Measurements from ENCODE around the gene TCF7L2.
"Not testable (repeated sequence)": the region's sequence is repeated elsewhere in the genome, so short reads cannot be mapped to it uniquely, and the experiment has no call there.

TCF7L2 gene

DNA sequence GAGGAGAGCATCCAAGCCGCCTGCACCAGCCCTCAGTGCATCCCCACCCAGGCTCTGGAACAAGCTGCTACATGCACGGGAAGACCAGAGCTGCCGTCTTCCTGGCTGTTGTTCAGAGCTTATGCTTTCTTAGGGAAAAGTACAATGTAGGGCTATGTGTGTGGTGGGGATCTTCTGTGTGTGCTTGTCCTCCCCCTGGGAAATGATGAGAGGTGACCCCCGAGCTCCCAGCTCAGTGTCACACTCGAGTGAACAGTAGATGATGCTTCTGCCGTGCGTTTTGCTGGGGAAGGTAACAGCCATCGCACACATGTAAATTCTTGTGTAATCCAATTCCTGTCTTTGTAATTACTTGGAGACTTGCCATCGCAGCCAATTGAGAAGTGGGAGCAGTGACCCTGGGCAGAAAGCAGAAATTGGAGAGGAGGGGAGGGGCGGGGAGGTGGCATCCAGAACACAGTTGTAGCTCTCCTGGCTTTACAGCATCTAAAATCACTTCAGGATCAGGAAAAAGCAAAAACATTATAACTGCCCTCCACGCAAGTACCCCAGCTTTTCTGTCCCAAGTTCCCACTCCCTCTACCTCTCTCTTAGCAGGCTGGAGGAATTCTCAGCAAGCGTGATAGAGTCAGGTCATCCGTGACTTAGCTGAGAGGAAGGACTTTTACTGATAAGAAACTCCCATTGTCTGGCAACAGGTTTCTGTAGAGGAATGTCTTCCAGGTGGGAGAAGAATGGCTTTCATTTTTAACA lies 149.6 kb downstream of the TCF7L2 start:
- no peak for DNase-seq

DNA sequence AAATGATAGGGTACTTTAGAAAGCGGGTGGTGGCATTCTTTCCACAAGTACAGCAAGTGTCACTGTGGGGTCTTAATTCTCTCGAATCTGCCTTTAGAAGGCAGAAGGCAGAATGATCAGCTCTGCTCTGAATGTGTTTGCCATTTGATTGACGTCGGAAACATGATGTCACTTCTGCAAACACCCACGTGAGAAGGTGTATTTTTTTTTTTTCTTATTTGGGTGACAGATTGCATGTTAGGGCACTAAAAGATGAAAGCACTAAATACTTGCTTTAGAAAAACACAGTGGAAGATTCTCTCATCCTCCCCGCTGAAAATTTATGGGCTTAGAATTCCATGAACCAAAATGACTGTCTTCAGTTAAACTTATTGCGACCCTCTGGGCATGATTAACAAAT lies 150.2 kb downstream of the TCF7L2 start:
- no peak for DNase-seq

DNA sequence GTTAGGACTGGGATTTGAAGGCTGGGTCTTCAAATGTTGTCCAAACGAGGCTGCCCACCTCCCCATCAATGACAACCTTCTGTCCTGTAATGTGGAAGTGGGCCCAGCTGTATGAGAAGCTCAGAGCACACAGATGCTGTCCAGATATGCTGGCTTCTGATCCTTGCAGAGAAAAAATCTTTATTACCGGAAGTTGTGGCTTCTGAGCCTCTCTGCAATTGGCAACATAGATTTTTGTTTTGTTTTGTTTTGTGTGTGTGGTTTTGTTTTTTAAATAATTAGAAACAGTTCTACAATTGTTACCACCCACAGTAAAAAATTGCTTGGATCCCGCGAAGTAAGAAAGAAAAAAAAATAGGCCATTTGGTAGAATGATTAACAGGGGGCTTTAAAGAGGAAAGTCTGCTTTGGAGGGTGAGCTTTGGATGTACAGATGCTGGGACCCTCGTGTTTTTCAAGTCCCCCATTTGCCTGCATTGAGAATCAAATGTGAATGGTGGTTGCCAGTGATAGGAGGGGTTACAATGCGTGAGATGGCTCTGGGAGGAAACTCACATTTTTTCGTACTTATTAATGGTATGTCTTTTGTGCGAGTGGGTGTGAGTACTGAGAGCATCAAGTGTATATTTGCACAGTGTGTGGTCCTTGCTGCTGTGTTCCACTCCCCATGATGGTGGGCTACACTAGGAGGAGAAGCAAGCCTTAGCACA lies 153.2 kb downstream of the TCF7L2 start:
- no peak for DNase-seq

DNA sequence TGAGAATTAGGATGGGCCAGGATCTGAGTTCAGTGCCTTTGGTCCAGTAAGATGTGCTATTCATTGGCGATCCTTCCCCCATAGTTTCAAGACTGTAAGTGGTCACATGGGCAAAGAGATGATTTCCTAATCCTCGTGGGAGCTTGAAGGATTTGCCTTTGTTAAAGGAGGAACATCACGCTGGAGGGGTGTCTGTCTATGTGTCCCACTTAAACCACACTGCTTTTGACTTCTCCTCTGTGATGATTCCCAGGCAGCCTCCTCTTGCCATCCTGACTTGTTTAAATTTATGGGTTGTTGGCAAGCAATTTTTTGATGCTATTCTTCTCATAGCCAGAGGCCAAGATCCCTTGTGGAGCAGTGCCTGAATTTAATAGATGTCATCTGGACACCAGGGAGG lies 154.0 kb downstream of the TCF7L2 start:
- DNase-seq: no peak

DNA sequence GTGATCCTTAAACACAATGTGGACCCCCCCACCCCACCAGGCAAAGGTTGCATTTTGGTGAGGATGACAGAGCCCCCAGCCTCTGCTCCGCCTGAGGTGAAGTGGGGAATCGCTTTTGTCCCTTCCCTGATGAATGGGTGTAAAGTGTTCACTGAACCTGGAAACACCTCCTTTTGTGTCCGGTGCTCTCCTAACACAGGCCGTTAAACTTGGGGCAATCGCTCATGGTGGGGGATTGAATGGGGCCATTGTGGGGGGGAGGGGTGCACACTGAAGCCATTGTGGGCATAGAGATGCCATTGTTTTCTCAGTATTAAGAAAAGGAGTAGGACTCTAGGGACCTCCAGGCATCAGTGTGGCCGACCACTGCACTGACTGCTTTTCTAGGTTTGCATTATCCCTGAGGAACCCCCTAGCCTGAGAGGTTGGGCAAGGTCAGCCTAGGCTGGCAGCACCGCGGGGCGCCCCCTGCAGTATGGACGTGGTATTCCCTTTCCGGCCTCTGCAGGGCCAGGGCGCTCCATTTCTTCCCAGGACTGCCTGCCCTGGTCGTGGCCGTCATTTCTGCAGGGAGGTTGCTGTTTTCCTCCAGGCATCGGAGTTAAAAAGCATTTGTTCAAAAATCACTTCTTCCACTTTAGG lies 158.3 kb downstream of the TCF7L2 start:
- peak; percentile 54 for DNase-seq

DNA sequence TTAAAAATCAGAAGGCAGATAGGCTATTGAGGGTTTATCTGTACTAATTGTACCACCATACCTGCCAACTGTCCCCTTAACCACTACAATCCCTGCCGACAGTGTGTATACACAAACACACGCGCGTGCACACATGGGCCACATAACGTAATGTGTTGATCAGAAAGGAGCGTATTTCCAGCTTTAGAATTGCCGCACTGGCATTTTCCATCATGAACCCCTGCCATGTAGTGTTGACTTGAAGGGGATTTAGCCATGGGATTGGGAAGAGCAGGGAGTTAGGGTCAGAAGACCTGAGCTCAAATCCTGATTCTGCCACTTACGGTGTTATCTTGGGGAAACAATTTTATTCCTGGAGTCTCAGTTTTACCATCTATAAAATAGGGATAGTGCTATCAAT lies 158.9 kb downstream of the TCF7L2 start:
- DNase-seq: no peak

DNA sequence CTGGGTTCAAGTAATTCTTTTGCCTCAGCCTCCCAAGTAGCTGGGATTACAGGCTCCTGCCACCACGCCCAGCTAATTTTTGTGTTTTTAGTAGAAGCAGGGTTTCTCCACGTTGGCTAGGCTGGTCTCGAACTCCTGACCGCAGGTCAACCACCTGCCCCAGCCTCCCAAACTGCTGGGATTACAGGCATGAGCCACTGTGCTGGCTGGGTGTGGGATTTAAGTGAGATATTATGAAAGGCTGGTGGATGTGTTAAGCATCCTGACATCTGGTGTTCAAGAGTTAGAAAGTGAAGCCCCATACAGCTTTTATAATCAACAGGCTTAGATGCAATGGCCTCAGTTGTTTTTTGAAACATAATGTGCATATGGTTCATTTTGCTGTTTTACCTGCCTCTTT lies 159.4 kb downstream of the TCF7L2 start:
- DNase-seq: not testable (repeated sequence)

DNA sequence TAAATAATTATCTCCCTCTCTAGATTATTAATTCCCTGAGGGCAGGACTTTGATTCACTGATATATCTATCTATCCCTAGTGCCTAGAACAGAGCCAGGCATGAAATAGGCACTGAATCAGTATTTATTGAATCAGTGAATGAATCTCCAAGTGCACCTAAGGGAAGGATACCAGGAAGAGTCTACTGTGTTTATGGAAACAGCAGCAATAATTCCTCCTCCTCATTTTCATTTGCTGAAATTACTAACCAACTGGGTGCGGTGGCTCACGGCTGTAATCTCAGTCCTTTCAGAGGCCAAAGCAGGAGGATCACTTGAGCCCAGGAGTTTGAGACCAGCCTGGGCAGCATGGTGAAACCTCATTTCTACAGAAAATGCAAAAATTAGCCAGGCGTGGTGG lies 161.2 kb downstream of the TCF7L2 start:
- no peak for DNase-seq

DNA sequence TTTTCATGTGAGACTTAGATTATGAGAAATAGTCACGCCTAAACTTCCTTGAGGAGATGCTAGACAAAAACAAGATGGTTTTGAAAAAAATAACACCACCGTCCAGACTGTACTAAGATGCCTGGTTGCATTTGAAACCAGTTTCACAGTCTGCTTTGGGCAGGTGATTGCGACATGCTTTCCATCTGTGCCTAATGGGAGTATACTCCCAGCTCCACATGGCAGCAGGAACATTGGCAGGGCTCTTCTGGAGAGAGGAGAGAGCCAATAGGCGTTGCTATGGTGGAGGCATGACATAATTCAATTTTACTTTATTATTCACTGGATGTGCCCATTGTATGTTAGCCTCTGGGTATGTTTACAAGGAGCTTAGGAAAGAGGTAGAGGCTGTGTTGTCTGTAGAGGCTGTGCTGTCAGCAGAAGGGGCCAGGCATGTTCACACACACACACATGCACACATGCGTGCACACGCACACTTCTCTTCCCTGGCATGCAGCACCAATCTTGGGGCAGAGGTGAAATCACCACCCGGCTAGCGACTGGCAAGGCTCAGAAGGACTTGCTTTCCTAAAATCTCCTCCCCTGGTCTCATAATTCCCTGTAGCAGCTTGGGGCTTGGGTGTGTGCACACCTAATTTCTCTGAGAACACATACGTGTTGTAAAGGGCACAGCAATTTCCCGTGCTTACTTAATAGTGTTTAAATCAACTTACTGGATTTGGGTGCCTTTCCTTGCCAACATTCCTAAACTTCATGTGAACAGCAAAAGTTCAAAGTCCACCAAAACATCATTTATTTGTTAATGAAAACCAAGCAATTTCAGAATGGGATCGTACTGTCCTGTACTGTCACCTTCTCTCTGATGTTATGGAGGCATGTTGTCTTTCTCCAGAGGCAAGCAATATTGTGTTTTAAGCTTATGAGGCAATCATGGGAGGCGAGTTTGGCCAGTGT lies 162.1 kb downstream of the TCF7L2 start:
- no peak for DNase-seq

DNA sequence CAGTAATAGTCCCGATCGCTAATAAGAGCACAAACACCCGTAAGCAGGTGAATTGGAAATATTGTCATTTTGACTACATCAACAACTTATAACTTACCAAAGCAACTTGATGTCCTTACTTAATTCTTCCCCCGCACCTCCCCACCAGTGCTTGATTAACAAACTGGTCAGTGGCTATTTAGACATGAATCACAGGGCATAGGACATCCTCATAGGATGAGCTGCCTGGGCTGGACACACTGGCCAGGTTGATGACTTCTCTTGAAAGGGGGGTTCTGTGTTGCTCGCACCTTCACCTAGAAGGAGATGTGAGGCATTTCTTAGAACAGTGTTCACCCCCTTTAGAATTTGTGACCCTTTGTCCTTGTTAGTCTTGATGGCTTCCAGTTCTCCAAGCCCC lies 163.2 kb downstream of the TCF7L2 start:
- no peak for DNase-seq

DNA sequence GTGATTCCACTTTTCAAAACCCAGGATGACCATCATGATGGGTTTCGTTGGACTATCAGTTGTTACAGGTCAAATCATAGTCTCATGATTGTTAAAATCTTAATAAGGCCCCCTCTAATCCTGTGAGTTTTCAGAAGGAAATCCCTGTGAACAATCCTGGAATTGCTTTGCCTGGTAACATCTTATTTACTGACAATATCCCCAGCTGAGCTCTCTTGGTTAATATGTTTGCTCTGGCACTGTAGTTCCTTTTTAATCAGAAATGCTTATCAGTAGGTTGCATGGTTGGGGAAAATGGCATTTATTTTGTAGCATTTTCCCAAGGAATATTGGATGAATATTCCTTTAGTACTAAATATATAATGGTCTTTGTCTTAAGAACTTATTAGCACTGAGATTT lies 163.9 kb downstream of the TCF7L2 start:
- no peak for DNase-seq

DNA sequence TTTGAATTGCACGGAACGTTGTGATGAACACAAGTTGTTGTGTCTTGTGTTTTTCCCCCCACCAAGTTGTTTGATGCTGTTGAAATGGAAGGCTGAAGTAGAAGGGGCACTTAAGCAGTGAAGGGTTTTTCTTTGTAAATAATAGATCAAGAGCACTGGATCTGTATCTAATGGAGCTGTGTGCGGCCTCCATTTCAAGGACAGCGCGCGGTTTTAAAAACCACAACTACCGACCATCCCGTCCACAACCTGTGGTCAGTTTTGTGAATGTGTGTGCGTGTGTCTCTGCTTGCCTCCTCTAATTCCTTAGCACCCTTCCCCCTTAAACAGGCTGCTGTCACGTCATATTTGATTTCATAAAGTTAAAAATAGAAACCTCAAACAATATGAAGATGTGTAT lies 165.5 kb downstream of the TCF7L2 start:
- no peak for DNase-seq

DNA sequence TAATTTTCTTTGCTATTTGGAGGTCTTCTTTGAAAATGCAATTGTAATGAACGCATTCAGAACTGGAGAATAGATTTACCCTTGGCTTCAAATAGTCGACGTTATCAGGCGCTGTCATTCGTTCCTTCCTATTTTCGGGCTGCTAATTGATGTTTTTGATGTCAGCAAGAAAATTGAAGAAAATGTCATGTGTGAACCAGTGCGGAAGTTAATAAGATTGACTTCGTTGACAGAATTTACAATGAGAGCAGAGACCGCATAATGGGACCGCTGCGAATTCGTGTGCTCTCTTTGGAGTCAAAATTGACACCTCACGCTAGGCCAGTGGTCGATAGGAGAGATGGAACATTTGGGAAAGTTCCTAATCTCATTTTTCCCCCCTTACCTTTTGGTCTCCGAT lies 168.8 kb downstream of the TCF7L2 start:
- DNase-seq: no peak

DNA sequence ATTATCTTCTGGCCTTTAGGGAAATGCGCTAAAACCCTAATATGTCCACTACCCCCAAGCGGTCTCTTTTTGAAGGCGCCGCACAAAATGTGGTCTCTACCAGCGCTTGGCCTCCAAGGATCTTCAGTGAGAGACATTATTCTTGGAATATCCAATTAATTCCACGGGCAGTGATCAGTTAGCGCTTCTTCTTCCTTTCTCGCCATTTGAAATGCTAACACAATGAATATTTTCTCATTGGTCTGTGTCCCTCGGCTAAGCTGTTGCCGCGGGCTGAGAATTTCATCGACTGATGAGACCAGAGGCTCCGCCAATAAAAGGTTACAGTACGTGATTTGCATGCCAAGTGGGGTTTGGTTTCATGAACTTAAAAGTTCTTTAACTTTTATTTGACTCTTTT lies 169.8 kb downstream of the TCF7L2 start:
- no peak for DNase-seq

DNA sequence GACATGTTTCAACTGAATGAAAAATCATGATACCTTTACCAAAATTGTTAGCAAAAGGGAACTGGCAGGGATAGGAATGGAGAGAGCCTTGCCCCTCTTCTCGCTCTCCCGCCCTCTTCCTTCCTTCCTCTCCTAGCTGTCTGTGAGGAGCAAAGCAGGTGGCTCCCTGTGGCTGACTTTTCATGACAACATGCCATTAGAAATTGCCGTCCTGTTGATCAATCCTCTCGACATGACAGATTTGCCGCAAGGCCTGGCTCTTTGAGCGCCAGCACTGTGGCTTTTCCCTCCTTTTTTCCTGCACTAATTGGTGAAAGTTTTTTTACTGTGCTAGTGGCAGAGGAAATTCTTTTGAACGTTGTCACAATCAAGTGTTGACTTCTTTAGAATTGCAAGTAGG lies 171.1 kb downstream of the TCF7L2 start:
- no peak for DNase-seq

DNA sequence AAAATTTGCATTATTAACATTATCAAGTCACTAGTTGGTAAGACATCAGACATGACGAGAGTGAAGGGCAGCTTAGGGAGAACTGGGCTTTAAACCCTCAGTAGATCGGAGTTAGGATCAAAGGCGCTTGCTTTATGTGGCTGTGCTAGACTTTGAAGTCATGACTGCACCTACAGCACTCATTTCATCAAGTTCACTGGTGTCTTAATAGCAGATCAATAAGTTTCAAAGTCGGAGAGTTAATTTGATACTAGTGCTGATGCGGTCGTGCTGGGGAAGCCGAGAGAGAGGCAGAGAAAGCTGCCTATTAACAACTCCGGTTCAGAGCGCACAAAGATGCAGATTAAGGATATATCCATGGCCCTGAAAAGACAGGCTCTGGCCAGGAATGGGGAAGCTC lies 172.9 kb downstream of the TCF7L2 start:
- no peak for DNase-seq

DNA sequence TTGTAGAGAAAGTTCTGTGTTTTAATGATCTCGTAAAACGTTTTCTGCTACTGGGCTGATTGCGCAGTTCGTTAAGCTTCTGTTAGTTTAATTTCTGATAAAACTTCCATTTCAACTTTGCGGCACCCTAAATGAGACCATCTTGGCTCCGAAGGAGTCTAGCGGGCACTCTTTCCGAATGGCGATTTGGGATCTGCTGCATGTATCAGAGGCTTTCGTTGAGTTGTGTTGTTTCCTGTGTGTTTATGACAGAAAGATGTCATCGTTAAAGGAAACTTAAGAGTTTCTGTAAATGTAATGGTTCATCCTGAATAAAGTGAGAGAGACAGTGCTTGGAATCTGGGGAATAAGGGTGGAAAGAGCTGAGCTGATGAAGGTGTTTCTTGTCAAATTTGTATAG lies 174.7 kb downstream of the TCF7L2 start:
- no peak for DNase-seq

DNA sequence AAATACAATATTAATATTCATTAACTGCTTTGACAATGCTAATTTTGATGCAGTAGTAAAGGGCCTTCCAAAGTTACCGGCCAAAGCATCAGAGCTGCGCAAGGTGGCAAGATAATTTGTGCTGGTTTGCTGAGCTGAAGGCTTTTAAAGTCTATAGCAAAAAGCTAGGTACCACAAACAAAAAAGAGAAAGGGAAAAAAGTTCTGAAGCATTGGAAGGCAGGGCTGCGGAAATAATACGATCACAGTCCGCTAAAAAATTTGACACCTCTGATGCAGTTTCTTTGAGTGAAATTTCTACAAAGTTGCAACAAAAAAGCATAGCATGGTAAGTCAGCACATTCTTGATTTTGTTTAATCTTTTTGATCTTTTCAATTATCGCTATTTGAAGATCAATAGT lies 175.6 kb downstream of the TCF7L2 start:
- DNase-seq: no peak

DNA sequence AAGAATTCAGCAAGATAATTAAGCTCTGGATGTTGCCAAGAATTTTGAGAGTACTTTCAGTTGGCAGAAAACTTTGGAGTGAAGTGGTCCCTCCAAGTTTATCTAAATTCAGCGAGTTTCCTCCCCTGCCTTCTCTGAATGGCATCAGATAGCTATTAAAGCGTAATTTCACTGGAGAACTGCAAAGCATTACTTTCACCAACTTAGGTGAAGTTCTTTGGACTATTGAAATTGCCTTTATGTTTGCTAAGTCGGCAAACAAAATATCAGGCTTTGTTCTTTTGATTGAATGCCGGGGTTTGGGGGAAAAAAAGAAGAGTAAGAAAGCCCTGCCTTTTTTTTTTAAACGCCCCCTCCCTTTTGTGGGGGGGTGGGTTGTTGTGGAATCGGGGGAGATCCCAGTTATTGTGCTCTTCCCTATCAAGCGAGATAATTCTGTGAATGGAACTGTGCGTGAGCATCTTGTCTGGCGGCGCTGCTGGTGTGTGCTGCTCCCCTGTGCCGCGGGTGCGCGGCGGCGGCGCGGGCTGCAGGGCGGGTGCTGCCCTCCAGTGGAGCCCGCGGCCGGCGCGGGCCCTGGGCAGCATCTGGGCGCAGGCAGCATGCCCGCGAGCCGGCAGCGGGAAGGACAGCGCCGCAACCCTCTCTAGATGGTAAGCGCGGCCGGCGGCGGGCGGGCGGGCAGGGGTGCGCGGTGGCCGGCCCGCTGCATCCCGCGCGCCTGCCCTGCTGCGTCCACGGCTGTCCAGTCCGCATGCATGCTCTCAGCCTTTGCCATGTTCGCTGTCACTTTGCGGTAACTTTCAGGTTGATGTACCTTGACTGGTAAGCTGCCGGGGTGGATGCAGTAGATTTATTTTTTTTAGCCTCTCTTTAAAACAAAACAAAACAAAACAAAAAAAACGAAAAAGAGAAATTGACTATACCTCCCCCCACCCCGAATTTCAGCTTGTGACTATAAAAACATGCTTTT lies 176.5 kb downstream of the TCF7L2 start:
- DNase-seq: peak; percentile 69

DNA sequence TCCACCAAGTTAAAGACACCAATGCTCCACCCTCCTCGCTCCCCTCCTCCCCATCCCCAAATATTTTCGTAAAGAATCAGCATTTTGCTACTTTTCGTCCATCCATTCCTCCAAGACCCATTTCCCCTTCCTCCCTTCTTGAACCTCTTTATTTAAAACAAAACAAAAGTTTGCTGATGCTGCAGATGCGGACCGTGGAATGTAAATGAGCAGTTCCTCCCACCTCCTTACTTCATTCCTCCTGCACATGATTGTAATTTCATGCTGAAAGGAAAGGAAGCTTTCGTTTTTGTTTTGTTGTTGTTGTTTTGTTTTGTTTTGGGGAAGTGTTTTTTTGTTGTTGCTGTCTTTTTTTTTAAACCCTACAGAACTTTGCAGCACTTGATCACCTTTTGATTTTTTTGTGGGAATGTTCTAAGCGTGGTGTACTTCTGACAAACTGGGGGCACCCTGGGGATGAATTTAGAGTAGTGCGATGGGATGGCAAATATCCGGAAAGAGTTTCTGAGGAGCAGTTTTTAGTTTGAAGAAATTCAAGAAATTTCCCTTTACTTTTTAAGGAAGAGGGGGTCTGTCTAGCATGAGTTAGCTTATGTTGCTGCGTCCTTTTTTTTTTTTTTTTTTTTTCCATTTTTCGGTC lies 177.3 kb downstream of the TCF7L2 start:
- no peak for DNase-seq

DNA sequence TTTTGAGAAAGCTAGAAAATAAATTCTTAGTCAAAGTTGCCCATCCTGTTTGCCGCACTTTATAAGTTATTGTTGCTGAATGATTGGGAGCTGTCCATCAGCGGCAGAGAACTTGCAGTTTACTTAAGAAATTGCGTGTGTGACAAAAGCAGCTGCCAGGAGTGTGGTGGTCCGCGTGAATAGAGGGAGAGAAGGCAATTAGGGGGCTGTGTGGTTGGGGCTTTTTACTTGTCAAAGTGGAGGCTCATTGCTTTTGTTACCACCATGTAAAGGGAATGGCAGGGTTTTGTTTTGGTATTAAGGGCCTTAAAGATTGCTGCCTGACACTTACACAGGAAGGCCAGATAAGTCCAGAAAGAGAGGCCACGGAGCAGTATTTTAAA lies 177.8 kb downstream of the TCF7L2 start:
- no peak for DNase-seq

Measured in stimulated activated CD4-positive, alpha-beta T cell treated with anti-CD3 and anti-CD28 coated beads, Interleukin-15, amount 100 ng/mL, for 24 hours (primary cell).